GM23338 (cell line): Measurements from ENCODE around the gene UPF2. TPM values are rescaled to one million over a fixed set of nuclear protein-coding genes. Genes with fewer than 3 reads are reported as not detected.

Experiments used
- ATAC-seq: fragments of 200-7000 bp; cut with Tn5 transposase; 3 replicates; pipeline ENCODE4 v1.9.1; 2020
- DNase-seq: peaks from one replicate; pipeline ENCODE4 v3.0.0-alpha.2; 2015; ENCODE audit warnings: low spot score
- H2AFZ ChIP-seq: fragments of 200-600 bp; sonication (generic); 2 replicates; pipeline ENCODE4 v1.8.0; 2016; ENCODE audit warnings: antibody characterized with exemption, mild to moderate bottlenecking, moderate library complexity
- H3F3A ChIP-seq: fragments of 200-600 bp; sonication (generic); replicated peaks from 2 replicates; pipeline ENCODE4 v1.8.0; 2017; ENCODE audit warnings: antibody characterized with exemption, mixed run types, low read depth
- H3K27ac ChIP-seq: fragments of 200-600 bp; sonication (generic); 2 replicates; pipeline ENCODE4 v1.6.1; 2016; ENCODE audit warnings: low read depth
- H3K27me3 ChIP-seq: fragments of 200-600 bp; sonication (generic); 2 replicates; pipeline ENCODE4 v1.8.0; 2016; ENCODE audit warnings: mild to moderate bottlenecking, mixed run types, moderate library complexity; ENCODE audit not compliant: insufficient read depth
- H3K36me3 ChIP-seq: fragments of 200-600 bp; sonication (generic); 2 replicates; pipeline ENCODE4 v1.8.0; 2016; ENCODE audit warnings: mild to moderate bottlenecking; ENCODE audit not compliant: insufficient read depth
- H3K4me1 ChIP-seq: fragments of 200-600 bp; sonication (generic); 2 replicates; pipeline ENCODE4 v1.8.0; 2016; ENCODE audit warnings: mild to moderate bottlenecking, moderate library complexity; ENCODE audit not compliant: insufficient read depth
- H3K4me2 ChIP-seq: fragments of 200-600 bp; sonication (generic); 2 replicates; pipeline ENCODE4 v1.7.1; 2017; ENCODE audit warnings: mixed run types
- H3K4me3 ChIP-seq: fragments of 200-600 bp; sonication (generic); 2 replicates; pipeline ENCODE4 v1.6.1; 2016; ENCODE audit warnings: mixed run types
- H3K79me2 ChIP-seq: fragments of 200-600 bp; sonication (generic); replicated peaks from 2 replicates; pipeline ENCODE4 v1.8.0; 2017; ENCODE audit warnings: mild to moderate bottlenecking; ENCODE audit not compliant: insufficient read depth
- H3K9me2 ChIP-seq: fragments of 200-600 bp; sonication (generic); 2 replicates; pipeline ENCODE4 v1.8.0; 2017; ENCODE audit not compliant: insufficient read depth
- H4K20me1 ChIP-seq: fragments of 200-600 bp; sonication (generic); replicated peaks from 2 replicates; pipeline ENCODE4 v1.8.0; 2017; ENCODE audit warnings: mild to moderate bottlenecking; ENCODE audit not compliant: insufficient read depth
- H3K27ac Mint-ChIP-seq: 2 replicates; pipeline ENCODE4 v1.8.0; 2020; ENCODE audit warnings: inconsistent platforms, mild to moderate bottlenecking, moderate library complexity, mixed read lengths
- H3K27me3 Mint-ChIP-seq: 3 replicates; pipeline ENCODE4 v1.8.0; 2022; ENCODE audit warnings: low read depth, mild to moderate bottlenecking, moderate library complexity, mixed read lengths, inconsistent platforms; ENCODE audit not compliant: insufficient read depth, poor library complexity
- H3K36me3 Mint-ChIP-seq: 3 replicates; pipeline ENCODE4 v1.8.0; 2021; ENCODE audit warnings: low read depth, mild to moderate bottlenecking, inconsistent platforms, moderate library complexity, mixed read lengths
- H3K4me1 Mint-ChIP-seq: 3 replicates; pipeline ENCODE4 v1.8.0; 2020; ENCODE audit warnings: mild to moderate bottlenecking, inconsistent platforms, mixed read lengths
- H3K4me3 Mint-ChIP-seq: 3 replicates; pipeline ENCODE4 v1.8.0; 2021; ENCODE audit warnings: moderate library complexity, mild to moderate bottlenecking, inconsistent platforms, mixed read lengths
- H3K9me3 Mint-ChIP-seq: 3 replicates; pipeline ENCODE4 v1.8.0; 2020; ENCODE audit warnings: moderate library complexity, mild to moderate bottlenecking, inconsistent platforms, mixed read lengths
- ETS1 ChIP-seq: IDR thresholded peaks from 2 replicates; pipeline ENCODE4 v1.6.1; 2016; ENCODE audit warnings: antibody characterized with exemption
- EZH2 ChIP-seq: fragments of 200-600 bp; sonication (generic); IDR thresholded peaks from one replicate; pipeline ENCODE4 v1.8.0; 2017; ENCODE audit warnings: antibody characterized with exemption, mild to moderate bottlenecking, low read depth; ENCODE audit not compliant: unreplicated experiment
- EZH2phosphoT487 ChIP-seq: fragments of 200-600 bp; sonication (generic); IDR thresholded peaks from one replicate; pipeline ENCODE4 v1.8.1; 2018; ENCODE audit warnings: antibody characterized with exemption; ENCODE audit not compliant: unreplicated experiment
- JUNB ChIP-seq: IDR thresholded peaks from one replicate; pipeline ENCODE4 v1.6.1; 2016; ENCODE audit warnings: antibody characterized with exemption; ENCODE audit not compliant: unreplicated experiment
- NANOG ChIP-seq: IDR thresholded peaks from 2 replicates; pipeline ENCODE4 v1.6.1; 2016; ENCODE audit warnings: antibody characterized with exemption, borderline replicate concordance
- POLR2AphosphoS5 ChIP-seq: IDR thresholded peaks from 2 replicates; pipeline ENCODE4 v1.6.1; 2016; ENCODE audit warnings: antibody characterized with exemption, low read depth
- STAT1 ChIP-seq: IDR thresholded peaks from one replicate; pipeline ENCODE4 v1.6.1; 2016; ENCODE audit warnings: antibody characterized with exemption; ENCODE audit not compliant: unreplicated experiment
- ZNF114 ChIP-seq: fragments of 250-450 bp; sonication (Bioruptor Pico); IDR thresholded peaks from 2 replicates; pipeline ENCODE4 v1.5.0; 2020; ENCODE audit warnings: mild to moderate bottlenecking, moderate library complexity
- ZNF331 ChIP-seq: fragments of 250-450 bp; sonication (Bioruptor Pico); IDR thresholded peaks from 2 replicates; pipeline ENCODE4 v1.5.0; 2020; ENCODE audit warnings: low read depth, mild to moderate bottlenecking, moderate library complexity
- polyA plus RNA-seq: library from polyadenylated mRNA; unstranded; fragments of >200 nt; fragmentation: Nextera tagmentation; extraction: Ambion mirVana; gene quantifications from 2 replicates; pipeline ENCODE4 v1.2.1, GENCODE V29; 2016
- total RNA-seq: library from RNA; depleted of rRNA; stranded (reverse); fragments of >200 nt; shearing (Covaris generic); gene quantifications from 2 replicates; pipeline ENCODE4 v1.2.3, GENCODE V29; 2014
- TF ChIP-seq, protein P1 (sequence below), 2 experiments: fragments of 200-600 bp in 1 of 2; sonication (generic) in 1 of 2; conservative IDR thresholded peaks; 2 replicates each; pipeline versions ENCODE4 v1.5.1 to v1.6.1; 2016 to 2017; ENCODE audit warnings: antibody characterized with exemption in 2 of 2, low read depth in 2 of 2, mild to moderate bottlenecking in 2 of 2, moderate library complexity in 1 of 2

UPF2 gene
- total and polyA plus RNA-seq, 2 experiments from 2014 or later, result 29.0 to 78.5 TPM

- TF ChIP-seq EZH2 (no peak), EZH2phosphoT487 (no peak), STAT1 (no peak), ETS1 (no peak), ZNF331 (no peak), NANOG (no peak), POLR2AphosphoS5 (no peak)
- TF ChIP-seq, protein P1, sequence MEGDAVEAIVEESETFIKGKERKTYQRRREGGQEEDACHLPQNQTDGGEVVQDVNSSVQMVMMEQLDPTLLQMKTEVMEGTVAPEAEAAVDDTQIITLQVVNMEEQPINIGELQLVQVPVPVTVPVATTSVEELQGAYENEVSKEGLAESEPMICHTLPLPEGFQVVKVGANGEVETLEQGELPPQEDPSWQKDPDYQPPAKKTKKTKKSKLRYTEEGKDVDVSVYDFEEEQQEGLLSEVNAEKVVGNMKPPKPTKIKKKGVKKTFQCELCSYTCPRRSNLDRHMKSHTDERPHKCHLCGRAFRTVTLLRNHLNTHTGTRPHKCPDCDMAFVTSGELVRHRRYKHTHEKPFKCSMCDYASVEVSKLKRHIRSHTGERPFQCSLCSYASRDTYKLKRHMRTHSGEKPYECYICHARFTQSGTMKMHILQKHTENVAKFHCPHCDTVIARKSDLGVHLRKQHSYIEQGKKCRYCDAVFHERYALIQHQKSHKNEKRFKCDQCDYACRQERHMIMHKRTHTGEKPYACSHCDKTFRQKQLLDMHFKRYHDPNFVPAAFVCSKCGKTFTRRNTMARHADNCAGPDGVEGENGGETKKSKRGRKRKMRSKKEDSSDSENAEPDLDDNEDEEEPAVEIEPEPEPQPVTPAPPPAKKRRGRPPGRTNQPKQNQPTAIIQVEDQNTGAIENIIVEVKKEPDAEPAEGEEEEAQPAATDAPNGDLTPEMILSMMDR (conservative IDR thresholded peaks at IDR 0.05; ENCODE audit: low read depth in 2 of 2), result no peak
Measured at GRCh38 chr10:12027539-12027938, 15.1 kb downstream of the UPF2 start (continued).

GRCh38 chr10:12025591-12025990 is 17.0 kb downstream of the UPF2 start:
- Histone ChIP-seq H3K4me1 (no peaks in the 10 kb centered on the region), H3K4me2 (no peak overlapping the region), H3K9me2 (no peaks in the 10 kb centered on the region), H3K27me3 (no peaks in the 10 kb centered on the region), H3F3A (no peaks in the 10 kb centered on the region), H3K27ac (no peak overlapping the region), H3K79me2 (peaks cover 96% of the 10 kb centered on the region), H4K20me1 (peaks cover 15% of the 10 kb centered on the region), H3K36me3 (peaks cover 4% of the 10 kb centered on the region; the same call in 1 of the 2 replicates), H2AFZ (no peak overlapping the region), H3K4me3 (no peak overlapping the region)
- DNase-seq, result no peak
- no peak overlapping the region for H3K4me3 Mint-ChIP-seq
- no peak for ATAC-seq
- H3K27me3 Mint-ChIP-seq, result no peaks in the 10 kb centered on the region
- TF ChIP-seq JUNB (no peak), ZNF114 (CRISPR knock-in tag) (no peak), EZH2 (no peak), ZNF331 (no peak), NANOG (no peak)
- TF ChIP-seq, protein P1 (conservative IDR thresholded peaks at IDR 0.05; ENCODE audit: low read depth in 2 of 2), result no peak
- peaks cover 28% of the 10 kb centered on the region; the same call in 2 of the 3 replicates for H3K36me3 Mint-ChIP-seq
- H3K9me3 Mint-ChIP-seq, result no peaks in the 10 kb centered on the region
- H3K4me1 Mint-ChIP-seq, result peaks cover 5% of the 10 kb centered on the region; the same call in 2 of the 3 replicates
- H3K27ac Mint-ChIP-seq, result no peak overlapping the region
